SK-N-SH (cell line): Measurements from ENCODE around the gene ACOX2. TPM values are rescaled to one million over a fixed set of nuclear protein-coding genes. Genes with fewer than 3 reads are reported as not detected.

Source experiments
- CTCF ChIA-PET: fragments of 300-600, 350-600 bp; formaldehyde crosslinking; extraction: SDS; loops from one replicate; lab custom pipeline; 2021; lab: Yijun Ruan, JAX
- POLR2A ChIA-PET: fragments of 350-600 bp; sonication (Branson Sonifier 250); formaldehyde crosslinking; extraction: SDS; loops from one replicate; lab custom pipeline; 2020; ENCODE audit warnings: antibody characterized with exemption, inconsistent platforms; lab: Yijun Ruan, JAX
- DNase-seq: peaks from one replicate; pipeline ENCODE4 v3.0.0; 2012
- H2AFZ ChIP-seq: fragments of 200-600 bp; sonication (generic); 2 replicates; pipeline ENCODE4 v1.8.1; 2016; ENCODE audit warnings: antibody characterized with exemption, mild to moderate bottlenecking, low read depth
- H3F3A ChIP-seq: fragments of 200-600 bp; sonication (generic); replicated peaks from 2 replicates; pipeline ENCODE3; 2016; ENCODE audit warnings: antibody characterized with exemption, mild to moderate bottlenecking; ENCODE audit not compliant: insufficient read depth
- H3K27ac ChIP-seq, 2 experiments: fragments of 200-500 bp in 1 of 2; fragments of 200-600 bp in 1 of 2; sonication (Bioruptor generic) in 1 of 2; sonication (generic), shearing (Covaris generic) in 1 of 2; 2 replicates each; pipeline versions ENCODE4 v1.5.1 to v1.6.1; 2014 to 2016; ENCODE audit warnings: low read depth in 2 of 2, inconsistent platforms in 1 of 2, low read length in 1 of 2, mild to moderate bottlenecking in 1 of 2, mixed read lengths in 1 of 2
- H3K27me3 ChIP-seq: fragments of 200-600 bp; sonication (generic), shearing (Covaris generic); 2 replicates; pipeline ENCODE4 v1.6.1; 2016; ENCODE audit warnings: mixed run types; ENCODE audit not compliant: insufficient read depth
- H3K36me3 ChIP-seq, 2 experiments: fragments of 200-500 bp in 1 of 2; fragments of 200-600 bp in 1 of 2; sonication (Bioruptor generic) in 1 of 2; sonication (generic) in 1 of 2; replicated peaks in 1 of 2; 2 replicates each; pipeline versions ENCODE3 to v1.5.1; 2014 to 2016; ENCODE audit warnings: low read length in 1 of 2, mild to moderate bottlenecking in 1 of 2; ENCODE audit not compliant: insufficient read depth in 2 of 2, control insufficient read depth in 1 of 2
- H3K4me1 ChIP-seq, 2 experiments: fragments of 200-500 bp in 1 of 2; fragments of 200-600 bp in 1 of 2; sonication (Bioruptor generic) in 1 of 2; sonication (generic), shearing (Covaris generic) in 1 of 2; 2 replicates each; pipeline versions ENCODE4 v1.5.1 to v1.6.1; 2014 to 2016; ENCODE audit warnings: low read depth in 1 of 2, low read length in 1 of 2, mixed run types in 1 of 2; ENCODE audit not compliant: insufficient read depth in 2 of 2, control insufficient read depth in 1 of 2
- H3K4me2 ChIP-seq: fragments of 200-600 bp; sonication (generic), shearing (Covaris generic); 2 replicates; pipeline ENCODE4 v1.6.1; 2017; ENCODE audit warnings: mixed run types
- H3K4me3 ChIP-seq, 2 experiments: fragments of 200-500 bp in 1 of 2; fragments of 200-600 bp in 1 of 2; sonication (Bioruptor generic) in 1 of 2; sonication (generic), shearing (Covaris generic) in 1 of 2; 2 replicates each; pipeline versions ENCODE4 v1.5.1 to v1.8.1; 2014 to 2016; ENCODE audit warnings: low read depth in 2 of 2, inconsistent platforms in 1 of 2, low read length in 1 of 2, mild to moderate bottlenecking in 1 of 2, mixed read lengths in 1 of 2, moderate library complexity in 1 of 2
- H3K79me2 ChIP-seq: fragments of 200-600 bp; sonication (generic); 2 replicates; pipeline ENCODE4 v1.8.1; 2017; ENCODE audit warnings: mild to moderate bottlenecking; ENCODE audit not compliant: insufficient read depth
- H3K9ac ChIP-seq: fragments of 200-600 bp; sonication (generic); 2 replicates; pipeline ENCODE4 v1.6.1; 2017; ENCODE audit warnings: mixed run types
- H3K9me2 ChIP-seq: fragments of 200-600 bp; sonication (generic); 2 replicates; pipeline ENCODE4 v1.6.1; 2017; ENCODE audit warnings: mixed run types
- H3K9me3 ChIP-seq: fragments of 200-600 bp; sonication (generic); 2 replicates; pipeline ENCODE4 v1.6.1; 2017; ENCODE audit warnings: mixed run types, mild to moderate bottlenecking, moderate library complexity
- H4K20me1 ChIP-seq: fragments of 200-600 bp; sonication (generic); 2 replicates; pipeline ENCODE4 v1.6.1; 2017; ENCODE audit warnings: mild to moderate bottlenecking, mixed run types; ENCODE audit not compliant: insufficient read depth
- EP300 ChIP-seq, 2 experiments: IDR thresholded peaks; 2 replicates each; pipeline versions ENCODE4 v1.4.0 to v1.6.1; 2012; ENCODE audit warnings: borderline replicate concordance in 1 of 2, low read depth in 1 of 2, low read length in 1 of 2
- FOXJ3 ChIP-seq: sonication (generic); formaldehyde crosslinking; IDR thresholded peaks from 2 replicates; pipeline ENCODE4 v1.5.1; 2020; ENCODE audit warnings: mild to moderate bottlenecking, missing genetic modification reagents
- GATA2 ChIP-seq: sonication (generic); formaldehyde crosslinking; IDR thresholded peaks from 2 replicates; pipeline ENCODE4 v1.5.0; 2020; ENCODE audit warnings: mild to moderate bottlenecking, missing genetic modification reagents
- MXI1 ChIP-seq: IDR thresholded peaks from 2 replicates; pipeline ENCODE4 v1.6.1; 2012; ENCODE audit warnings: mild to moderate bottlenecking, low read depth, low read length, improper control_type of control experiment
- NFIC ChIP-seq: IDR thresholded peaks from 2 replicates; pipeline ENCODE4 v1.4.0; 2012; ENCODE audit warnings: borderline replicate concordance
- NRF1 ChIP-seq: IDR thresholded peaks from 2 replicates; pipeline ENCODE4 v1.6.1; 2012; ENCODE audit warnings: low read depth, mild to moderate bottlenecking, low read length
- RCOR1 ChIP-seq: fragments of 150-350 bp; IDR thresholded peaks from 2 replicates; pipeline ENCODE4 v1.6.1; 2017; ENCODE audit warnings: antibody characterized with exemption, low read length
- RFX5 ChIP-seq: IDR thresholded peaks from 2 replicates; pipeline ENCODE4 v1.6.1; 2012; ENCODE audit warnings: mild to moderate bottlenecking, improper control_type of control experiment, low read length
- SIN3A ChIP-seq: IDR thresholded peaks from 2 replicates; pipeline ENCODE4 v1.6.1; 2012; ENCODE audit warnings: low read depth, mild to moderate bottlenecking, low read length, moderate library complexity, borderline replicate concordance
- SMC3 ChIP-seq: IDR thresholded peaks from 2 replicates; pipeline ENCODE4 v1.6.1; 2012; ENCODE audit warnings: low read depth, low read length, improper control_type of control experiment
- TEAD4 ChIP-seq: IDR thresholded peaks from 2 replicates; pipeline ENCODE4 v1.4.0; 2012; ENCODE audit warnings: mild to moderate bottlenecking, borderline replicate concordance; ENCODE audit not compliant: insufficient read depth
- YY1 ChIP-seq: IDR thresholded peaks from 2 replicates; pipeline ENCODE4 v1.4.0; 2012; ENCODE audit warnings: low read depth, mild to moderate bottlenecking
- WGBS: methylation state at CpG from one replicate; pipeline ENCODE4 v1.1.6; 2017; ENCODE audit warnings: low lambda C conversion rate; 5-methylcytosine and 5-hydroxymethylcytosine counted together
- polyA plus RNA-seq, 3 experiments: library from polyadenylated mRNA; depleted of rRNA; stranded (reverse); fragments of >200 nt; gene quantifications; 2 replicates each; pipeline ENCODE4 v1.2.3, GENCODE V29; 2012
- TF ChIP-seq, protein P1 (sequence below): fragments of 200-600 bp; sonication (generic); IDR thresholded peaks from 2 replicates; pipeline ENCODE4 v1.6.1; 2017; ENCODE audit warnings: antibody characterized with exemption, mild to moderate bottlenecking, moderate library complexity
- TF ChIP-seq, protein P2 (sequence below): IDR thresholded peaks from 2 replicates; pipeline ENCODE4 v1.6.1; 2012; ENCODE audit warnings: mild to moderate bottlenecking, low read depth, low read length, moderate library complexity
- TF ChIP-seq, protein P3 (sequence below): IDR thresholded peaks from 2 replicates; pipeline ENCODE4 v1.4.0; 2012; ENCODE audit warnings: low read depth, borderline replicate concordance

Gene ACOX2
- polyA plus RNA-seq, 1 of the 3 experiments (the other 2 are of a cell fraction), result 9.0 TPM

DNA sequence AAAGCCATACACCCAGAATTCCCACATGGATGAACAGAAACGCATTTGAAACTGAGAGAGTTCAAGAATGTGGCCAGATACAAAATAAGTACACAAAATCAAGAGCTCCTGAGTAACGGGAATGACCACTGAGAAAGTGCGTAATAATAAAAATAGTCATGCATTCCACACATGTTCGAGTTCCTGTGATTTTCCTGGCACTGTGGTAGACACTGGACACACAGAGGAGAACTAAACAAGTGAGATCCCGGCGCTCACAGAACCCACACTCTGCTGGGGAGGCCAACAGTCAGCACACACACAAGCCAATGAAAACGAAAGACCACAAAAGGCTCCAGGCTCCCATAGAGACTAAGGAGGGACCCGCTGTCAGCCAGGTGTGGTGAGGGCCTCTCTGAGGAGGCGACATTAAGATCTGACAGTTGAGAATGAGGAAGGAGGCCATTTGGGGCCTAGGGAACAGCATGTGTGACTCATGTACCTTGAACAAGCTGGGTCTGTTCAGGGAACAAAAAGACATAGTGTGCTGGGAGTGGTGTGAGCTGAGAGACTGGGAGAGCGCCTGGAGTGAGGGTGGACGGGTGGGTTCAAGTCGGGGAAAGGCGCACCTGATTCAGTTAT, 35.1 kb upstream of the ACOX2 start:
- Histone ChIP-seq H3K4me1 (peaks cover 0 to 25% of the 10 kb centered on the region in 2 experiments; a peak in 2 of 4 replicates), H3K9me2 (no peaks in the 10 kb centered on the region), H3K27ac (no peak overlapping the region), H4K20me1 (no peaks in the 10 kb centered on the region), H3K9me3 (no peaks in the 10 kb centered on the region), H3K9ac (no peak overlapping the region), H3K36me3 (no peaks in the 10 kb centered on the region), H2AFZ (no peak overlapping the region), H3K4me3 (no peak overlapping the region), H3F3A (no peaks in the 10 kb centered on the region), H3K79me2 (no peaks in the 10 kb centered on the region), H3K27me3 (no peaks in the 10 kb centered on the region), H3K4me2 (no peak overlapping the region)
- WGBS, result 66% methylated on average over 12 of the region's 13 CpGs
- TF ChIP-seq MXI1 (no peak), YY1 (no peak), EP300 (IDR thresholded peaks at IDR 0.05; ENCODE audit: borderline replicate concordance in 1 of 2, low read depth in 1 of 2, low read length in 1 of 2) (no peak), GATA2 (CRISPR knock-in tag) (no peak), NFIC (no peak), RCOR1 (no peak), SIN3A (no peak), FOXJ3 (no peak), SMC3 (no peak), TEAD4 (no peak), RFX5 (no peak), NRF1 (no peak)
- TF ChIP-seq, protein P1, sequence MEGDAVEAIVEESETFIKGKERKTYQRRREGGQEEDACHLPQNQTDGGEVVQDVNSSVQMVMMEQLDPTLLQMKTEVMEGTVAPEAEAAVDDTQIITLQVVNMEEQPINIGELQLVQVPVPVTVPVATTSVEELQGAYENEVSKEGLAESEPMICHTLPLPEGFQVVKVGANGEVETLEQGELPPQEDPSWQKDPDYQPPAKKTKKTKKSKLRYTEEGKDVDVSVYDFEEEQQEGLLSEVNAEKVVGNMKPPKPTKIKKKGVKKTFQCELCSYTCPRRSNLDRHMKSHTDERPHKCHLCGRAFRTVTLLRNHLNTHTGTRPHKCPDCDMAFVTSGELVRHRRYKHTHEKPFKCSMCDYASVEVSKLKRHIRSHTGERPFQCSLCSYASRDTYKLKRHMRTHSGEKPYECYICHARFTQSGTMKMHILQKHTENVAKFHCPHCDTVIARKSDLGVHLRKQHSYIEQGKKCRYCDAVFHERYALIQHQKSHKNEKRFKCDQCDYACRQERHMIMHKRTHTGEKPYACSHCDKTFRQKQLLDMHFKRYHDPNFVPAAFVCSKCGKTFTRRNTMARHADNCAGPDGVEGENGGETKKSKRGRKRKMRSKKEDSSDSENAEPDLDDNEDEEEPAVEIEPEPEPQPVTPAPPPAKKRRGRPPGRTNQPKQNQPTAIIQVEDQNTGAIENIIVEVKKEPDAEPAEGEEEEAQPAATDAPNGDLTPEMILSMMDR, result no peak
- TF ChIP-seq, protein P2, sequence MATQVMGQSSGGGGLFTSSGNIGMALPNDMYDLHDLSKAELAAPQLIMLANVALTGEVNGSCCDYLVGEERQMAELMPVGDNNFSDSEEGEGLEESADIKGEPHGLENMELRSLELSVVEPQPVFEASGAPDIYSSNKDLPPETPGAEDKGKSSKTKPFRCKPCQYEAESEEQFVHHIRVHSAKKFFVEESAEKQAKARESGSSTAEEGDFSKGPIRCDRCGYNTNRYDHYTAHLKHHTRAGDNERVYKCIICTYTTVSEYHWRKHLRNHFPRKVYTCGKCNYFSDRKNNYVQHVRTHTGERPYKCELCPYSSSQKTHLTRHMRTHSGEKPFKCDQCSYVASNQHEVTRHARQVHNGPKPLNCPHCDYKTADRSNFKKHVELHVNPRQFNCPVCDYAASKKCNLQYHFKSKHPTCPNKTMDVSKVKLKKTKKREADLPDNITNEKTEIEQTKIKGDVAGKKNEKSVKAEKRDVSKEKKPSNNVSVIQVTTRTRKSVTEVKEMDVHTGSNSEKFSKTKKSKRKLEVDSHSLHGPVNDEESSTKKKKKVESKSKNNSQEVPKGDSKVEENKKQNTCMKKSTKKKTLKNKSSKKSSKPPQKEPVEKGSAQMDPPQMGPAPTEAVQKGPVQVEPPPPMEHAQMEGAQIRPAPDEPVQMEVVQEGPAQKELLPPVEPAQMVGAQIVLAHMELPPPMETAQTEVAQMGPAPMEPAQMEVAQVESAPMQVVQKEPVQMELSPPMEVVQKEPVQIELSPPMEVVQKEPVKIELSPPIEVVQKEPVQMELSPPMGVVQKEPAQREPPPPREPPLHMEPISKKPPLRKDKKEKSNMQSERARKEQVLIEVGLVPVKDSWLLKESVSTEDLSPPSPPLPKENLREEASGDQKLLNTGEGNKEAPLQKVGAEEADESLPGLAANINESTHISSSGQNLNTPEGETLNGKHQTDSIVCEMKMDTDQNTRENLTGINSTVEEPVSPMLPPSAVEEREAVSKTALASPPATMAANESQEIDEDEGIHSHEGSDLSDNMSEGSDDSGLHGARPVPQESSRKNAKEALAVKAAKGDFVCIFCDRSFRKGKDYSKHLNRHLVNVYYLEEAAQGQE, result no peak
- TF ChIP-seq, protein P3, sequence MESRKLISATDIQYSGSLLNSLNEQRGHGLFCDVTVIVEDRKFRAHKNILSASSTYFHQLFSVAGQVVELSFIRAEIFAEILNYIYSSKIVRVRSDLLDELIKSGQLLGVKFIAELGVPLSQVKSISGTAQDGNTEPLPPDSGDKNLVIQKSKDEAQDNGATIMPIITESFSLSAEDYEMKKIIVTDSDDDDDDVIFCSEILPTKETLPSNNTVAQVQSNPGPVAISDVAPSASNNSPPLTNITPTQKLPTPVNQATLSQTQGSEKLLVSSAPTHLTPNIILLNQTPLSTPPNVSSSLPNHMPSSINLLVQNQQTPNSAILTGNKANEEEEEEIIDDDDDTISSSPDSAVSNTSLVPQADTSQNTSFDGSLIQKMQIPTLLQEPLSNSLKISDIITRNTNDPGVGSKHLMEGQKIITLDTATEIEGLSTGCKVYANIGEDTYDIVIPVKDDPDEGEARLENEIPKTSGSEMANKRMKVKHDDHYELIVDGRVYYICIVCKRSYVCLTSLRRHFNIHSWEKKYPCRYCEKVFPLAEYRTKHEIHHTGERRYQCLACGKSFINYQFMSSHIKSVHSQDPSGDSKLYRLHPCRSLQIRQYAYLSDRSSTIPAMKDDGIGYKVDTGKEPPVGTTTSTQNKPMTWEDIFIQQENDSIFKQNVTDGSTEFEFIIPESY, result no peak
- no peak for DNase-seq
- ChIA-PET CTCF (interaction anchor here (0.6 to 17.3 kb wide), 5 partner anchors 13 to 1042 kb away, joined by 3 to 446 read pairs (median 3); partner anchors contain the start of gene KCTD6), POLR2A (no interaction called here)
